ENCODE measurements around the gene DUSP10.

DUSP10 gene

GRCh38 chr1:221694109-221694508, 47.8 kb downstream of the DUSP10 start:
- Histone ChIP-seq H3K4me2 (ENCODE audit: low read length, poor library complexity, severe bottlenecking) (no peak overlapping the region), H3K27me3 (ENCODE audit: control insufficient read depth in 1 of 2, insufficient read depth in 1 of 2, low read length in 2 of 2) (no peaks in the 10 kb centered on the region), H4K91ac (ENCODE audit: low read length) (no peak overlapping the region), H3K4me1 (ENCODE audit: control insufficient read depth, insufficient read depth, low read depth, low read length) (no peaks in the 10 kb centered on the region), H2BK15ac (ENCODE audit: low read depth, poor library complexity, severe bottlenecking) (no peak overlapping the region), H3K9me3 (ENCODE audit: control insufficient read depth, low read length) (peaks cover 4% of the 10 kb centered on the region), H3K23ac (ENCODE audit: low read length in 2 of 2) (no peak overlapping the region), H4K8ac (ENCODE audit: low read length) (no peak overlapping the region), H3K36me3 (ENCODE audit: control insufficient read depth in 1 of 2, insufficient read depth in 2 of 2, low read depth in 1 of 2, low read length in 2 of 2) (no peaks in the 10 kb centered on the region), H3K4me3 (ENCODE audit: insufficient read depth in 1 of 2, low read depth in 1 of 2, low read length in 2 of 2) (no peak overlapping the region), H3K14ac (ENCODE audit: low read length in 2 of 2) (no peak overlapping the region), H3K9ac (ENCODE audit: low read length) (no peak overlapping the region), H3K79me1 (replicated peaks; ENCODE audit: low read length, poor library complexity, severe bottlenecking) (no peaks in the 10 kb centered on the region), H2BK12ac (ENCODE audit: low read length in 2 of 2) (no peak overlapping the region), H2BK5ac (ENCODE audit: low read depth, low read length, poor library complexity, severe bottlenecking) (no peak overlapping the region), H2AK5ac (ENCODE audit: low read length, severe bottlenecking) (no peak overlapping the region), H3K4ac (ENCODE audit: low read depth in 1 of 2, low read length in 2 of 2) (no peak overlapping the region), H3K27ac (ENCODE audit: low read length, poor library complexity, severe bottlenecking) (no peak overlapping the region), H2AFZ (ENCODE audit: low read depth, low read length) (no peak overlapping the region), H2BK120ac (ENCODE audit: low read depth, low read length) (no peak overlapping the region), H3K18ac (ENCODE audit: low read depth in 1 of 2, low read length in 2 of 2) (no peak overlapping the region)
- DNase-seq, result no peak

GRCh38 chr1:221693087-221693486, 48.8 kb downstream of the DUSP10 start:
- Histone ChIP-seq H3K27ac (ENCODE audit: low read length, poor library complexity, severe bottlenecking) (no peak overlapping the region), H3K9me3 (ENCODE audit: control insufficient read depth, low read length) (peaks cover 4% of the 10 kb centered on the region), H3K4me2 (ENCODE audit: low read length, poor library complexity, severe bottlenecking) (no peak overlapping the region), H2AK5ac (ENCODE audit: low read length, severe bottlenecking) (no peak overlapping the region), H2AFZ (ENCODE audit: low read depth, low read length) (no peak overlapping the region), H3K9ac (ENCODE audit: low read length) (no peak overlapping the region), H2BK15ac (ENCODE audit: low read depth, poor library complexity, severe bottlenecking) (no peak overlapping the region), H4K91ac (ENCODE audit: low read length) (no peak overlapping the region), H3K36me3 (ENCODE audit: control insufficient read depth in 1 of 2, insufficient read depth in 2 of 2, low read depth in 1 of 2, low read length in 2 of 2) (no peaks in the 10 kb centered on the region), H3K79me1 (replicated peaks; ENCODE audit: low read length, poor library complexity, severe bottlenecking) (no peaks in the 10 kb centered on the region), H2BK5ac (ENCODE audit: low read depth, low read length, poor library complexity, severe bottlenecking) (no peak overlapping the region), H3K4ac (ENCODE audit: low read depth in 1 of 2, low read length in 2 of 2) (no peak overlapping the region), H4K8ac (ENCODE audit: low read length) (no peak overlapping the region), H3K14ac (ENCODE audit: low read length in 2 of 2) (no peak overlapping the region), H2BK120ac (ENCODE audit: low read depth, low read length) (no peak overlapping the region), H3K4me1 (ENCODE audit: control insufficient read depth, insufficient read depth, low read depth, low read length) (no peaks in the 10 kb centered on the region), H3K27me3 (ENCODE audit: control insufficient read depth in 1 of 2, insufficient read depth in 1 of 2, low read length in 2 of 2) (no peaks in the 10 kb centered on the region), H3K23ac (ENCODE audit: low read length in 2 of 2) (no peak overlapping the region), H3K18ac (ENCODE audit: low read depth in 1 of 2, low read length in 2 of 2) (no peak overlapping the region), H2BK12ac (ENCODE audit: low read length in 2 of 2) (no peak overlapping the region), H3K4me3 (ENCODE audit: insufficient read depth in 1 of 2, low read depth in 1 of 2, low read length in 2 of 2) (no peak overlapping the region)
- WGBS, result 100% methylated on average over 1 of the region's 2 CpGs
- no peak for DNase-seq

GRCh38 chr1:221692643-221693042, 49.2 kb downstream of the DUSP10 start:
- Histone ChIP-seq H3K4me3 (ENCODE audit: insufficient read depth in 1 of 2, low read depth in 1 of 2, low read length in 2 of 2) (no peak overlapping the region), H2BK5ac (ENCODE audit: low read depth, low read length, poor library complexity, severe bottlenecking) (no peak overlapping the region), H3K9ac (ENCODE audit: low read length) (no peak overlapping the region), H4K91ac (ENCODE audit: low read length) (no peak overlapping the region), H2BK15ac (ENCODE audit: low read depth, poor library complexity, severe bottlenecking) (no peak overlapping the region), H3K18ac (ENCODE audit: low read depth in 1 of 2, low read length in 2 of 2) (no peak overlapping the region), H2AFZ (ENCODE audit: low read depth, low read length) (no peak overlapping the region), H2BK120ac (ENCODE audit: low read depth, low read length) (no peak overlapping the region), H3K36me3 (ENCODE audit: control insufficient read depth in 1 of 2, insufficient read depth in 2 of 2, low read depth in 1 of 2, low read length in 2 of 2) (no peaks in the 10 kb centered on the region), H3K23ac (ENCODE audit: low read length in 2 of 2) (no peak overlapping the region), H3K9me3 (ENCODE audit: control insufficient read depth, low read length) (peaks cover 4% of the 10 kb centered on the region), H3K4me1 (ENCODE audit: control insufficient read depth, insufficient read depth, low read depth, low read length) (no peaks in the 10 kb centered on the region), H3K27ac (ENCODE audit: low read length, poor library complexity, severe bottlenecking) (no peak overlapping the region), H3K79me1 (replicated peaks; ENCODE audit: low read length, poor library complexity, severe bottlenecking) (no peaks in the 10 kb centered on the region), H2BK12ac (ENCODE audit: low read length in 2 of 2) (no peak overlapping the region), H3K4me2 (ENCODE audit: low read length, poor library complexity, severe bottlenecking) (no peak overlapping the region), H3K14ac (ENCODE audit: low read length in 2 of 2) (no peak overlapping the region), H2AK5ac (ENCODE audit: low read length, severe bottlenecking) (no peak overlapping the region), H3K4ac (ENCODE audit: low read depth in 1 of 2, low read length in 2 of 2) (no peak overlapping the region), H4K8ac (ENCODE audit: low read length) (no peak overlapping the region), H3K27me3 (ENCODE audit: control insufficient read depth in 1 of 2, insufficient read depth in 1 of 2, low read length in 2 of 2) (no peaks in the 10 kb centered on the region)
- no peak for DNase-seq
- no CpG with 5 or more reads among the region's 2 CpGs for WGBS

GRCh38 chr1:221691261-221691660, 50.6 kb downstream of the DUSP10 start:
- no peak overlapping the region for H2BK5ac ChIP-seq (ENCODE audit: low read depth, low read length, poor library complexity, severe bottlenecking)
- H3K79me1 ChIP-seq (replicated peaks; ENCODE audit: low read length, poor library complexity, severe bottlenecking), result no peaks in the 10 kb centered on the region
- no peak overlapping the region for H3K14ac ChIP-seq (ENCODE audit: low read length in 2 of 2)
- H2BK120ac ChIP-seq (ENCODE audit: low read depth, low read length), result no peak overlapping the region
- H3K9ac ChIP-seq (ENCODE audit: low read length), result no peak overlapping the region
- no peak overlapping the region for H4K91ac ChIP-seq (ENCODE audit: low read length)
- H3K9me3 ChIP-seq (ENCODE audit: control insufficient read depth, low read length), result peaks cover 4% of the 10 kb centered on the region
- H3K27me3 ChIP-seq (ENCODE audit: control insufficient read depth in 1 of 2, insufficient read depth in 1 of 2, low read length in 2 of 2), result no peaks in the 10 kb centered on the region
- H3K18ac ChIP-seq (ENCODE audit: low read depth in 1 of 2, low read length in 2 of 2), result peak overlapping the region in 1 of 2 experiments; percentile 30
- H3K4me2 ChIP-seq (ENCODE audit: low read length, poor library complexity, severe bottlenecking), result no peak overlapping the region
- H3K27ac ChIP-seq (ENCODE audit: low read length, poor library complexity, severe bottlenecking), result no peak overlapping the region
- no peak overlapping the region for H2AFZ ChIP-seq (ENCODE audit: low read depth, low read length)
- H3K4me1 ChIP-seq (ENCODE audit: control insufficient read depth, insufficient read depth, low read depth, low read length), result no peaks in the 10 kb centered on the region
- no peak overlapping the region for H2AK5ac ChIP-seq (ENCODE audit: low read length, severe bottlenecking)
- H3K4ac ChIP-seq (ENCODE audit: low read depth in 1 of 2, low read length in 2 of 2), result no peak overlapping the region
- no peak overlapping the region for H2BK12ac ChIP-seq (ENCODE audit: low read length in 2 of 2)
- no peak overlapping the region for H4K8ac ChIP-seq (ENCODE audit: low read length)
- no peaks in the 10 kb centered on the region for H3K36me3 ChIP-seq (ENCODE audit: control insufficient read depth in 1 of 2, insufficient read depth in 2 of 2, low read depth in 1 of 2, low read length in 2 of 2)
- no peak for DNase-seq
- no peak overlapping the region for H2BK15ac ChIP-seq (ENCODE audit: low read depth, poor library complexity, severe bottlenecking)
- H3K4me3 ChIP-seq (ENCODE audit: insufficient read depth in 1 of 2, low read depth in 1 of 2, low read length in 2 of 2), result no peak overlapping the region
- no peak overlapping the region for H3K23ac ChIP-seq (ENCODE audit: low read length in 2 of 2)

All from mesenchymal stem cell (in vitro differentiated cells and primary cell).